ENCODE data around the gene NTSR1. TPM values are rescaled to one million over a fixed set of nuclear protein-coding genes. Genes with fewer than 3 reads are reported as not detected.

Gene NTSR1
- total and polyA plus RNA-seq, 12 donors, result 0.03 to 0.14 (median 0.11) TPM; not detected in 9

DNA sequence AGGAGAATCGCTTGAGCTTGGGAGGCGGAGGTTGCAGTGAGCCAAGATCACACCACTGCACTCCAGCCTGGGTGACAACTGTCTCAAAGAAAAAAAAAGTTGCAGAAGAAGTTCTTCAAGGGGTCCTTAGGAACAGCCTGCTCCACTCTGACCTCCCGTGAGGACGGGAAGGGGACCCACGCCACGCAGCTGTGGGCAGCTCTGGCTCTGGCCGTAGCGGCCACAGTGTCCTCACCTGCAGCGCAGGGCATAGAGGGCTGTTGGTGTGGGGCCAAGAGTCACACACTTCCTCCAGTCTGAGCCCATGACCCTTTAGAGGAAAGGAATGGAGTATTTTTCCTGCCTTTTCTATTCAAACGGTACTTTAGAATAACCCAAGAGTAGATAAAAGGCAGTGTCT lies 5.4 kb downstream of the NTSR1 start:
- TF ChIP-seq POLR2A (IDR thresholded peaks at IDR 0.05), result no peak
- TF ChIP-seq, protein P1, sequence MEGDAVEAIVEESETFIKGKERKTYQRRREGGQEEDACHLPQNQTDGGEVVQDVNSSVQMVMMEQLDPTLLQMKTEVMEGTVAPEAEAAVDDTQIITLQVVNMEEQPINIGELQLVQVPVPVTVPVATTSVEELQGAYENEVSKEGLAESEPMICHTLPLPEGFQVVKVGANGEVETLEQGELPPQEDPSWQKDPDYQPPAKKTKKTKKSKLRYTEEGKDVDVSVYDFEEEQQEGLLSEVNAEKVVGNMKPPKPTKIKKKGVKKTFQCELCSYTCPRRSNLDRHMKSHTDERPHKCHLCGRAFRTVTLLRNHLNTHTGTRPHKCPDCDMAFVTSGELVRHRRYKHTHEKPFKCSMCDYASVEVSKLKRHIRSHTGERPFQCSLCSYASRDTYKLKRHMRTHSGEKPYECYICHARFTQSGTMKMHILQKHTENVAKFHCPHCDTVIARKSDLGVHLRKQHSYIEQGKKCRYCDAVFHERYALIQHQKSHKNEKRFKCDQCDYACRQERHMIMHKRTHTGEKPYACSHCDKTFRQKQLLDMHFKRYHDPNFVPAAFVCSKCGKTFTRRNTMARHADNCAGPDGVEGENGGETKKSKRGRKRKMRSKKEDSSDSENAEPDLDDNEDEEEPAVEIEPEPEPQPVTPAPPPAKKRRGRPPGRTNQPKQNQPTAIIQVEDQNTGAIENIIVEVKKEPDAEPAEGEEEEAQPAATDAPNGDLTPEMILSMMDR (IDR thresholded peaks at IDR 0.05), result no peak
- no peak overlapping the region for H3K4me3 ChIP-seq
- no peaks in the 10 kb centered on the region for H3K4me1 ChIP-seq (replicated peaks in 1 of 2)
- H3K9me3 ChIP-seq (replicated peaks in 1 of 3), result no peaks in the 10 kb centered on the region
- intact Hi-C loops (cut with DNase I), result no loop called here
- 89 to 96% (median 94%) methylated on average over 4 to 10 of the region's 10 CpGs for WGBS, 4 donors
- no peak for DNase-seq
- peaks cover 35% of the 10 kb centered on the region for H3K27me3 ChIP-seq
- H3K27ac ChIP-seq, result no peak overlapping the region
- H3K36me3 ChIP-seq (replicated peaks in 1 of 2), result no peaks in the 10 kb centered on the region

DNA sequence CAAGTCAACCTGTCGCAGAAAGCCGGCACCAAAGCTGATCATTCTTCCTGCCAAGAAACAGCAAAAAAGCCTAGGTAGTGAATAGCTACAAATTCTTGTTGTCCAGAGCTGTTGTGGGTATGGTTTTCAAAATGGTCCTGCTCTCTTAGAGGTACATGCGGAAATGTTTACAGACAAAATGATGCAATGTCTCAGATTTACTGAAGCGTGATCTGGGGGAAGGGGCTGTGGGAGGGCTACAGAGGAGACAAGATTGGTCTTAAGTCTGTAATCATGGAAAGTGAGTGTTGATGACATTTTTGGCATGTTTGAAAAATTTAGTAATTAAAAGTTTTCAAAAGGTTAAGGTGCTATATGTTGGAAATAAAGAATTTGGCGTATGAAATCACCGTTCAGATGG lies 6.2 kb downstream of the NTSR1 start:
- H3K27ac ChIP-seq, result no peak overlapping the region
- H3K4me3 ChIP-seq, result no peak overlapping the region
- TF ChIP-seq, protein P1 (IDR thresholded peaks at IDR 0.05), result no peak
- no peak for TF ChIP-seq POLR2A (IDR thresholded peaks at IDR 0.05)
- intact Hi-C loops (cut with DNase I), result no loop called here
- no peaks in the 10 kb centered on the region for H3K4me1 ChIP-seq (replicated peaks in 1 of 2)
- DNase-seq, result no peak
- no peaks in the 10 kb centered on the region for H3K36me3 ChIP-seq (replicated peaks in 1 of 2)
- H3K9me3 ChIP-seq (replicated peaks in 1 of 3), result no peaks in the 10 kb centered on the region
- 86 to 94% (median 88%) methylated on average over 6 of the region's 6 CpGs for WGBS, 4 donors
- H3K27me3 ChIP-seq, result peaks cover 27% of the 10 kb centered on the region

DNA sequence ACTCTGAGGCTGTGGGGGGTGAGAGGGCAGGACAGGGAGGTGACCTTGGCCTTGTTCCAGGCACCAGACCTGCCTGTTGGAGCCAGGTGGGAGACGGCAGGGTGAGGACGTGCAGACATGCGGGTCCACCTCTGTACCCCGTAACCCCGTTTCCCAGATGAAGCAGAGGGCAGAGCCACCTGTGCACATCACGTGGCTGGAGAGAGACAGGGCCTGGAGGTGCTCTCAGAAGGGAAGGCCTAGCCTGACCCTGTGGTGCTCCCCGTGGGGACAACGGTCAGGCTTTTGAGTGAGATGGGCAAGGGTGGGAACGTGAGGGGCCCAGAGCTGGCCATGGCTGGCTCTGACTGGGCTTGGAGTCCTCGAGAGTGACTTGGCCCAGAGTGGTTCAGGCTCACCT lies 6.6 kb downstream of the NTSR1 start:
- WGBS, 4 donors, result 87 to 91% (median 87%) methylated on average over 7 to 10 of the region's 10 CpGs
- DNase-seq, result no peak
- H3K4me1 ChIP-seq (replicated peaks in 1 of 2), result no peaks in the 10 kb centered on the region

DNA sequence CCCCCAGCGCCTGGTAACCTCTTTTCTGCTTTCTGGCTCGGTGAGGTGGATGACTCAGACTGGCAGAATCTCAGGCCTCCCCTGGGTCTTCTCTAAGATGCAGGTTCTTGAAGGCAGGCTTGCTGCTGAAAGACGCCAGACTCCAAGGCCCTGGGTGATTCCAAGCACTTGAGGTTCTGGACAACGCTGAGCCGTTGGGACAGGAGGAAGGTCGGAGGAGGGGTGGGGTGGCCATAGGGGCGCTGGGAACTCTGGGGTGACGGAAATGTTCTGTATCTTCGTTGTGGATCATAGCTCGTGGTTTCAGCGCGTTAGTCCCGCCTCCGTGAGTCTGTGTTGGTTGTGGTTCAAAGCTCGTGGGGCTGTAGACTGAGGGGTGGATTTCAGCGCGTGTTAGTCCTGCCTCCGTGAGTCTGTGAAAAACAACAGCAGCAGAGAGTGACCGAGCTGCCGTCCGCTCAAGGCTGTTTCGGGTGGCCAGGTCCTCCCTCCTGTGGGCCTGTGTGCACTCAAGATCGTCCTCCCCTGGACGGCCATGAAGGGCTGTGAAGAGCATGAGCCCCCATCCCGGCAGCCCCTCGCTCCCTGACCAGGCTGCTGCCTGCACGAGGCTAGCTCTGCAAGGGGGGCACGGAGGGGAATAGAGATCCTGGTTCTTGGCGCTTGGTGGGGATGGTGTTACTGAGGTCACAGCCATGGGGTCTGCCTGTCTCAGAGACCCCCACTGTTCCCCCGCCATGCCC lies 7.7 kb downstream of the NTSR1 start:
- intact Hi-C loops (cut with DNase I), result no loop called here
- WGBS, 4 donors, result 62 to 66% (median 64%) methylated on average over 24 to 30 of the region's 30 CpGs
- TF ChIP-seq POLR2A (IDR thresholded peaks at IDR 0.05), result no peak
- TF ChIP-seq, protein P1 (IDR thresholded peaks at IDR 0.05), result no peak

More for the DNA sequence above, 6.6 kb downstream of the NTSR1 start:
- Histone ChIP-seq H3K27me3 (peaks cover 24% of the 10 kb centered on the region), H3K36me3 (replicated peaks in 1 of 2) (no peaks in the 10 kb centered on the region), H3K27ac (no peak overlapping the region), H3K4me3 (no peak overlapping the region), H3K9me3 (replicated peaks in 1 of 3) (no peaks in the 10 kb centered on the region)
- intact Hi-C loops (cut with DNase I), result no loop called here
- TF ChIP-seq, protein P1 (IDR thresholded peaks at IDR 0.05), result no peak
- no peak for TF ChIP-seq POLR2A (IDR thresholded peaks at IDR 0.05)

More for the DNA sequence above, 7.7 kb downstream of the NTSR1 start:
- Histone ChIP-seq H3K9me3 (replicated peaks in 1 of 3) (peaks cover 0 to 7% (median 0%) of the 10 kb centered on the region in 3 donors), H3K27me3 (peaks cover 18% of the 10 kb centered on the region), H3K4me1 (replicated peaks in 1 of 2) (no peaks in the 10 kb centered on the region), H3K4me3 (no peak overlapping the region), H3K36me3 (replicated peaks in 1 of 2) (no peaks in the 10 kb centered on the region), H3K27ac (no peak overlapping the region)
- no peak for DNase-seq
